ENCODE data around the gene BAZ2B.
A peak's percentile ranks its signal among the peaks of the same experiment; 100 is the strongest.

The BAZ2B gene

DNA sequence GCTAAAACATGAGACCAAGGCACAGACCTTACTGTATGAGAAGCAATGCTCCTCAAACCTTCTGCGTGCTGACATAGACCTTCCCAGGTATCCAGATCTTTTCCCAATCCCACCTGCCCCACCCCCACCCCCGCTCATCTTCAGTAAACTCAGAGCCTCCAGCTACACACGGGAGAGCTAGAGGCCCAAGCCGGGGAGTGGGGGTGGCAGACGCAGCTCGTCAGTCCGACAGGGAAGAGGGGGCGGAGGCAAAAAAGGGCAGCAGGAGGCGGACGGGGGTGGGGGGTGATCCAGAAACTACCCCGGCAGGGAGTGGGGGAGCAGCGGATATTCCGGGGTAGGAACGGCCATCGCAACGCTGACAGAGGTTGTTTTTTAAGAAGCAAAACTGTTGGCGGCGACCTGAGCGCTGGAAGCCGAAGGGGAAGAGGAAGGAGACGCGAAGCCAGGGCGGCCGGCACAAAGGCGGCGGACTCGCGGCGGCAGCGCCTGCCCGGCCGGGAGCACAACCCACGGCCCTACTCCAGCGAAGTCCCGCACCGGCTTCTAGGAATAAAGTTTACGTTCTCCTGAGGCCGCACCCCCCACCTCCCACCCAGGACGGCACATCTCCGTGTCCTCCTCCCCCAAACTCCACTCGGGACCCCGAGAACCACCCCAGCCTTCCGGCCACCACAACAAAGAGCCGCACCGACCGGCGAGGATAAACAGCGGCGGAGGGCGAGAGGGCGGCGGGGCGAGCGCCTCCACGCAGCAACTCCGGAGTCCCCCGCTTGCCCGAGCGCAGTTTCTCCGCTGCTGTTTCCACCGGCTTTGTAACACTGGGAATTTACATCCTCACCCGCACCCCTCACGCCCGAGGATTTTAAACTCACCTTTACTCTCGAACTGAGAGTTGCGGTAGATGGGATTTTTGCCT lies 722 bp downstream of the BAZ2B start:
- peak; percentile 40 to 58 for DNase-seq

DNA sequence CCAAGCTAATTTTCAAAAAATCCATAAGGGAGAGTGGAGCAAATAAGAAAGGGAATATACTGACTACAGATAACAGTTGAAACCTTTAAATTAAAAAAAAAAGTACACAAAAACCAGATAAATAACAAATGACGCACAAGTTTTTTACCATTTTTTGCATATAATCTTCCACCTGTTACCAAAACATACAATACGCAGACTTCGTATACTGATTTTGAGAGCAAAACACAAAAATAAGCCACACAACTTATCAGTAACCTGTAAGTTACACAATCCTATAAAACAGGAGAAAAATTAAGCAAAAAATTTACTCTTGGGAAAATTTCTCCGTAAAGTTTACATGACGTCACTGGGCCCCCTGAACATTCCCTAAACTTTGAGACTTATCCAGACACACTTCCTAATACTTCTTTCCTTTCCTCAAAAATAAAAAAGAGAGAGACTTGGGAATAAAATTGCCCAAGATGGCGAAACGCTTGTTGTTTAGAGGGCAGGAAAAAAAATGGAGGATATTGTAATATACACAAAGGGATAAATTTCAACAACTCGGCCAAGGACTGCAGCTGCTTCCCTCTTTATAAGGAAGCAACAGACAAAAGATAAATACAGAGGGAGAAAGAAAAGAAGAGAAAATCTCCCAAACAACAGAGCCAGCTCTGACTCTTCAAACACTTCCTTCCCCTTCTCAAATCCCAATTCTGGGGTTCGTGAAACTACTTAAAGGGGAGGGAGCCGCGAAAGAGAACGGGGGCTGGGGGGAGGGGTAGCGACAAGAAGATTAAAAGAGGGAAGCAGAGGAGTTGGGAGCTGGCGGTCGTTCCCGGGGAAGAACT lies 1.6 kb downstream of the BAZ2B start:
- DNase-seq: peak; percentile 10 to 11

DNA sequence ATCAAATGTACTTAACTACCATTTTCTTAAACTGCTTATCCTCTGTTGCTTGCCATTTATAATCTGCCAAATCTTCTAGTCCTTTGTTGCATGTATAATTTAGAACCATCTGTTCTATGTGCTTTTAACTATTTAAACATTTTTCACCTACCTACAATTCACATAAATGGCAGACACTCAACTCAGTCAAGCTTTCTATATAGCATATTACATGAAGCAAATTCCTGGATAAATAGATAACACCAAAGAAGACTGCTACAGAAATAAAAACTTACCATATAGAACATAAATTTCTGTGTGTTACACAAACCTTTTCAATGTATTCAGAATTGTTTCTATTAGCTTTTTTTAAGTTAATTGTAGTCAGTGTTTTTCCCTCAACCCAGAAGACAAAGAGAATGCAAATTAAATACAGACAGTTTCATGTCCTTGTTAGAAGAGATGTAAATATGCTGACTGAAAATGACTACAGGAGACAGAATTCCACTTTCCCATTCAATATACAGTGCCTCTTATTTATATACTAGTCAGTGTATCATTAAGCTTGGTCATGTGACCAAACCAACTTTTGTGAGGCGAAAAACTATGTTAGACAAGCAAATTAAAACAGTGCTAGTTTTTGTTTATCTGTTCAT lies 2.6 kb downstream of the BAZ2B start:
- no peak for DNase-seq

DNA sequence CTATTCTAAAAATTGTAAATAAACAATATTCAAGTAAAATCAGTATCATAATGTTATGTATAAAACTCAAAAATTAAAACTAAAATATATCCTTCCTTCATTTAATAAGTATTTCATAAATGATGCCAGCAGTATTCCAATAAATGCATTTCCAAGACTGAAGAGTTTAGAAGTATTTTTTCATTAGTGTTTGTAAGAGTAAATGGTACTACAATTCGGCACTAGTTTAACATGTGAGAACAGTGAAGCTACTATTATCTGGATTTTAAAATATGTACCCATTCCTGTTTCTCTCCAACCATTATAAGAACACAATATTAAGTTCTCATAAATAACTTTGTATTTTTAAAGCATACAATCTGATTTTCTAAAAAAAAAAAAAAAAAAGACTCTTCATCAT lies 3.3 kb downstream of the BAZ2B start:
- DNase-seq: no peak

DNA sequence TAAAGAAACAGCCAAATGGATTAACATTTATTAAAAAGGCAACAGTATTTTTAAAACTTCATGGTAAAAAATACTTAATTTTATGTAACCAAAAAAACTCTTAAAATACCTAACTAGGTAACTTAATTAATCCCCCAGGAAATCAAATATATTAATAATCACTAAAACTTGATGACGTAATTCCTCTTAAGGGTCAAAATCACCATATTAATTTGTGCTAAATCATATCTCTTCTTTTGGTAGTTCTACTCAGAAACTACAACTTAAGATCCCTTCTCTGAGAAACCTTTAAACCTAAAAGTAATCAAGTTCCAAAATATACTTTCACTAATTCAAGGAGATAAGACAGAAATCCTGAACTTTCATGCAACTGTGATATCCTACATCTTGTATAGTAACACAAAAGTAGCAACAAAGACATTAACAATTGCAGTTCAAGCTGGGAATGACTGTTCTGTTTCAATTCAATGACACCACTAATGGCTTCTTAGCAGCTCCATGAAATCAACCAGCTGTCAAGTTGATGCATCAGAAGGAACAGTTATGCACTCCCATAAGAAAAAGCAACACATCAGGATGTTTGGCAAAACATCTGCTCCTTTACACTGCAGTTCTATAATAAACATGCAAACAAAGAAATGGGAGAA lies 4.0 kb downstream of the BAZ2B start:
- no peak for DNase-seq

DNA sequence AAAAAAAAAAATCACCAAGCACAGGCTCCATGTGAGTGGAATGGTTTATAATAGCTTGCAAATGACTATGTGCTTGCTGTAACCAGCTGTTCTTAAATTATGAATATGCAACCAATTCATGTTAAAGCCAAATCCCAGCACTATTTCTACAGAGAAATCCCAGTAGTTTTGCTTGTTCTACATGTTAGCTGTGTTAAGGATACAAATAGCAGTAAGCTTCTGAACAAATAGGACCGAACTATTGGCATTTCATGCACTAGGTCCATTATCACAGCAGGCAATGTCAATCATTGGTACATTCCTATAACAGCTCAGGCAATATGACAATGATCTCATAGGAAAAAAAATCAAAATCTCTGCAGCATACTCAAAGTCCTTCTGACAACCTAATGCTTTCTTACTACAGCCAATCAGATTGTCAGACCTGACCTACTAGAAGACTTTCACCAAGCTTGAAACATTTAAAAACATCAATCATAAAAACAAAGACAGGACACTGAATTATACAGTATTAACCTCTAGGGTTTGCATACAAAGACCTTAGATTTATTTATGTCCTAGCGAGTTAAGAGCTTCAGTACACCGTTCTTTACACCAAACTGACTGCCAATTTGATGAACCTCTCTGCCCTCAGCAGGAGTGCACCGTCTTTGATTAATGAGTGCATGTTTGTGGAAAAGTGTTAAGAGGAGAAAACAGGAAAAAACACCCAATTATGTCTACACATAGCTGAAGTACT lies 6.4 kb downstream of the BAZ2B start:
- no peak for DNase-seq

DNA sequence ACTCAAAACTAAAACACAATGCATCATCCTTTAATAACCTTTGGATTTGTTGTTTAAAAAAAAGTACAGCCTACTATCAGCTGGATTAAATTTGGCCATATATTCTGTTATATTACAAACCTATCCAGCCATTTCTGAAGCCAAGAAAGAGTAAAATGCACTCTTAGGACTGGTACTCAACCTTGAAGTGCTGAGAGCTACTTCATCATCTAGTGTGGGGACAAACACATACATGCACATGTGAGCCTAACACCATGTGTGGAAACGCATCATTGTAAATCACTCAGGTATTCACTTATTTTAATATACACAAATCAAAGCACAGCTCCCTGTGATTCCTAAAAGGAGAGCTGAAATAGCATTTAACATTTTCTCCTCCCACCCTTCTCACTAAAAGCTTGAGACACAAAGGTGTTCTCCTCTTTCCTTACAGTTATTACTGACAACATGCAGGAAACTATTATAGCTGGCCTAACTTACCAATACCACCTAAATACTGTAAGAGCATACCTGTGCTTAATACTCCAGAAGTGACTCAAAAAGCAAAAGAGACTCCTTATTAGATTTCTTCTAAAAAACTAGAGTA lies 7.5 kb downstream of the BAZ2B start:
- DNase-seq: no peak

DNA sequence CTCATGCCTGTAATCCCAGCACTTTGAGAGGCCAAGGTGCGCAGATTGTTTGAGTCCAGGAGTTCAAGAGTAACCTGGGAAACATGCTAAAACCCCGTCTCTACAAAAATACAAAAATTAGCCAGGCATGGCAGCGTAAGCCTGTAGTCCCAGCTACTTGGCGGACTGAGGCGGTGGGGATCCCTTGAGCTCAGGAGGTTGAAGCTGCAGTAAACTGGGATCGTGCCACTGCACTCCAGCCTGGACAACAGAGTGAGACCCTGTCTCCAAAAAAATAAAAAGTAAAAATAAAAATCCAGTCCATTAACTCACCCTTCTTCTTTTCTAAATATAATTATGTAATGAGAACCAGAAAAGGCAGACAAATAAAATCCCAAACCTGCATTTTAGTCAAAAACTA lies 8.2 kb downstream of the BAZ2B start:
- no peak for DNase-seq

DNA sequence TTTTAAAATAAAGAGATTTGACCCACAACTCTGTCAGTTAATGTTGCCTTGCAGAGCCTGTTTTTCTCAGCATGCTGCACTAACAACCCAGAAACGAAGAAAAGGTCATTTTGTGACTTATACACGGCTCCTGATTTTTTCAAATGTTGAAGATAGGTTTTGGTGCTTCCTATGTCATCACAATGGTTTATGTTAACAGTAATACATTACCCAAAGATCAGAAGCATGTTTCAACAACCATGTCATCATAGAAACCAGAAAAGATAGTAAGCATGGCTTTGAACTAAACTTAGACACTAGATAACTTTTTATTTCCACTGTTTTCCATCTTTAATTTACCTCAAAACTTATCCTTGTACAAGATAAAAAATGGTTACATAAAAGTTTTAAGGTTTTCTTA lies 10.1 kb downstream of the BAZ2B start:
- no peak for DNase-seq

DNA sequence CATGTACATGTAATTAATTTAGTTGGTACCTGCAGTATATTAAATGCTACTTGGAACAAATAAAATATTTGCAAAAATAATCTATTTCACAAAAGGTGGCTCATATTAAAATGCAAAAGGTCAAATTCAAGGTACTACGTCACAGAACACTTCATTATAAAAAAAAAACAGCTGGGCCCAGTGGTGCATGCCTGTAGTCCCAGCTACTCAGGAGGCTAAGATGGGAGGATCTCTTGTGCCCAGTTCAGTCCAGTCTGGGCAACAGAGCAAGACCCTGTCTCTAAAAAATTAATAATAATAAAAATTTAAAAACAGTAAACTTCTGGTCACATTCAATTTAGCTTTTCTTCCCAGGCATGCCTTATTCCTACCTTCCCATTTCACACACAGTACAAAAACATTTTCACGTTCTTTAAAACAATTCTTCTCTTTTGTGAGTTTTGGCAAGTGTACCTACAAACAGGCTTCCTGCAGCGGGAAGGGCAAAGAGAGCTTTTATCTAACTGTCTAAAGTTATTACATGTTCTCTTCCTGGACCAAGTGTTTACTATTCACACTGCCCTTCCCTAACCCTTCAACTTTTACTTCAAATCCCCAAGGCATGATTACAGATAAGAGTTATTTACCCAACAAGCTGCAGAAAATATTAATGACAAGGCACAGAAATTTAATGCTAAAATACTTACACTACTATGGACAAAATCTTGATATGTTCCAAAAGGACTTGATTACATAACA lies 10.7 kb downstream of the BAZ2B start:
- no peak for DNase-seq

DNA sequence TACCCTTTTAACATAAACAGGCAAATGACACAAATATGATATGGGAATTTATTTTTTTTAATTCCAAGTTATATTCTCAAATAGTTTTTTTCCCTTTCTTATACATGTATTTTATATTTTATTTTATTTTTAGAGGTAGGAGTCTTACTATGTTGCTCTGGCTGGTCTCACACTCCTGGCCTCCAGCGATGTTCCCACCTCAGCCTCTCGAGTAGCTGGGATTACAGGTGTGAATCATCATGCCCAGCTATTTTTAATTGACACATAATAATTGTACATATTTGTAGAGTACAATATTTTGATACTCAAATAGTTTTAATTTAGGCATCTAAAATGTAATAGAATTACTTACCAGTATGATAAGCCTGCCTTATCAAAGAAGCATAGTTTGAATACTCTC lies 12.2 kb downstream of the BAZ2B start:
- no peak for DNase-seq

DNA sequence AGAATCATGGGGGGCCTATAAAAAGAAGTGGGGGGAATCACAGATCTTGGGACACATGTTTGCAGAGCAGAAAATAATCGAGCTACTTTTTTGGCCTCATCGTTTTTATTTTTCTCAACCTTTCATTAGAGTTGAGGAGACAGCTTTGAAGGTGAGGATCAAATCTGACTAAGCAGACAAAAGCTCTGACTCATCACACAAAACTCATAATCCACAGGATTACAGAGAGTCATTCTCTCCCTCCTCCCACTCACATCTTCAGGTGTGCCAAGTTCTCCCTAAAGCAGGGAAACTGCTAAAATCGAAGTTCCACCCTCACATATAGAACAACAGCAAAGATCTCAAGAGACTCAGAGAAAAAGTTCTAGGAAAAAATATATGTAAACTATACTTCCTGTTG lies 15.6 kb downstream of the BAZ2B start:
- no peak for DNase-seq

DNA sequence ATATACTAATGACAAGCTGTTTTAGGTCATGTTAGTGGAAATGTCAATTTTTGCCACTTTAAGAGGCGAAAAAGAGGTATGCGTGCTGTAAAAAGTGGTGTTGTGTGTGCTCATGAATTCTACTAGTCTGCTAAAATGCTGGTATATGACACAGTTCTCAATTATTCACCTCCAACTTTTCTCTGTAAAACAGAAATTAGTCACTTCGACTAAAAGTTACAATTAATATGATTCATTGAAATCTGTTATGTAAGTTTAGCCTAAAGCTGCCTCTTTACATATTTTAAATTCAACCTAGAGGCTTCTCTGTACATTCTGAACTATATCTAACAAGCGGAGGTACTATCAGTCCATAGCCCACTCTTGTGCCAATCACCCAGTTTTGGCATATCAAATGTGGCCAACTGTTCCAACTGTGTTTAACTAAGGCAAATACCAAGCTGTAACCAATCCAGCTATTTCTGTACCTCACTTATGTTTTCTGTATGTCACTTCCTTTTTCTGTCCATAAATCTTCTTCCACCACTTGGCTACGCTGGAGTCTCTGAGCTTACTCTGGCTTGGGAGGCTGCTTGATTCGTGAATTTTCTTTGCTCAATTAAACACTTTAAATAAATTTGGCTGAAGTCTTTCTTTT lies 20.8 kb downstream of the BAZ2B start:
- no peak for DNase-seq

DNA sequence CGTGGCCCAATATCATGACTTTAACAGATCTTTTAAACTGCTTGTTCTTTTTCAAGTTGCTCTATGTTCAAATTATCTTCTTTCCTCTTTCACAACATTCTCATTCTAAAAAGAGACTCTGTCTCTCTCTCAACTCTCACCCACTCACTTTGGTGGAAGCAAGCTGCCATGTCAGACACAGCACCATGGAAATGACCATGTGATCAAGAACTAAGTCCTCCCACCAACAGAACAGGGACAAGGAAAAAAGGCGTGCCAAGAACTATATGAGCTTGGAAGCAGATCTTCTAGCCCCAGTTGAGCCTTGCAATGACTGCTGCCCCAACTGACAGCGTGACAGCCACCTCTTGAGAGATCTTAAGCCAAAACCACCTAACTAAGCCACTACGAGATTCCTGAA lies 23.9 kb downstream of the BAZ2B start:
- no peak for DNase-seq

DNA sequence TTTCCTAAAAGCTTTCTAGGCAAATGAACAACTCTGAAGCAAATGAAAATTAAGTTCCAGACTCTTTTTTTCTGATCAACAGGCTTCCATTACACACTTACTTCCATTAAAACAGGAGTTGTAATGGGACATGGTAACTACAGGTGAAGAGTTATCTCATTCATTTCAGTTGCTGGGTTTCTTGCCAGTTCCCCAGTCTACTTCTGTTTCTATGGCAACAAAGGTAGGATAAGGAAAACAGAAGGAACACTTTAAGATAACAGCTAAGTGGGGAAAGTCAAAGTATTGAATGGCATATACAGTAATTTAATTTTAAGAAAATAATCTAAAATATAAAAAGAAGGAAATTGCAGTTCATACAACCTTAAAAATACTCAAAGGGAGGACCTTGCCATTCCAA lies 25.1 kb downstream of the BAZ2B start:
- DNase-seq: no peak

DNA sequence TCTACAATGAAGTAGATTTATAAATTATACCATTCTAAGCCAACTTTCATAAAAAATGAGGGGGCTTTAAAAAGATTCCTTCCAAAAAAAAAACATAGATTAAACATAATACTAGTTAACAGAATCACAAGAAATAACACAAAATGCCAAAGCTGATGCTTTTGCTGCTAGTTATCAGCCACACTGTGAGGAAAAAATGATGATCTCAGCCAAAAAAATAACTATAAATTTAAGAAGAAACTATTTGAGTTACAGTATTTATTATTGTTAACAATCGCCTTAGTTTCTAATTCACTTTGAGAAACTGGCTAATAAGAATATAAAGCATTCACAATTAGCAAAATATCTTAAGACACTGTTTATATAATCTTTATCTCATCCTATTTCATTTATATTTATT lies 27.1 kb downstream of the BAZ2B start:
- DNase-seq: no peak

DNA sequence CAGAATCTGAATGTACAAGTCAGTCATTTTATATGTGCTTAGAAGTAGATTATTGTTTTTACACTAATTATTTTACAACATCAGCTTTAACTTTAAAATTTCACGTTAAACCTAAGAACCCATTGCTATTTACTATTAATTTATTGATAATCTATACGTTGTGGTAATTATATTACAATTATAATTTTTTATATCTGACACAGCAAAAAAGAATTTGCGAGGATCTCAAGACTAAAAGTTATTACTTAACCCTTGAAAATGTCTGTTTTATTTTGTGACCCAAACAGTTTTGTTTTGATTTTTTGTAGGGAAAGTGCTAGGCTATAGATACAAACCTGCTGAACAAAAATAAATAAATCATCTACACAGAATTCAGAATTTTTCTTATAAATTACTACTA lies 30.3 kb downstream of the BAZ2B start:
- no peak for DNase-seq

DNA sequence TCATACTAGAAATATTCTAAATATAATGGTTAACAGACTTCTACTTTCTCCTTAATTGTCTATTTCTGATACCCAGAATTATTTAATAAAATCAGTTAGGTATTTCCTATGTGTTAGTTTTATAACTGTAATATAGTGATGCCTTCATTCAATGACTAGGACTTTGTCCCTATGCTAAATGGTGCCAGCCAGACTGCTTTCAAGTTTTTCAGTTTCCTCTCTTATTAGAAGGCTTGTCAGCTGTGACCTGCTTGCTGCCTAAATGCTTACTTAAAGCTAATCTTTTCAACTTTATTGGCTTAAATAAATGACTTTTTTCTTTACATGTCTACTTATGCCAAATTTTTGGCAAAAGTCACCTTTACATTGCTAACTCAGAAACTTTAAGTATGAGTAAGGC lies 30.7 kb downstream of the BAZ2B start:
- DNase-seq: no peak

DNA sequence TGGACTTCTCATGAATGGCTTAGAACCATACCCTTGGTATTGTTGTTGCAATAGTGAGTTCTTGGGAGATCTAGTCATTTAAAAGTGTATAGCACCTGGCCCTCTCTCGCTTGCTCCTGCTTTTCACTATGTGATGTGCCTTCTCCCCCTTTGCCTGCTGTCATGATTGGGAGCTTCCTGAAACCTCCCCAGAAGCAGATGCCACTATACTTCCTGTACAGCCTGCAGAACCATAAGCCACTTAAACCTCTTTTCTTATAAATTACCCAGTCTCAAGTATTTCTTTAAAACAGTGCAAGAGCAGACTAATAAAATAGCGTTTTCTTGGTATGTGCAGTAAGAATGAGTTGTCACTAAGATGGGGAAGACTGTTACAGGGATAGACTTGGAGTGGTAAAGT lies 31.6 kb downstream of the BAZ2B start:
- DNase-seq: no peak

DNA sequence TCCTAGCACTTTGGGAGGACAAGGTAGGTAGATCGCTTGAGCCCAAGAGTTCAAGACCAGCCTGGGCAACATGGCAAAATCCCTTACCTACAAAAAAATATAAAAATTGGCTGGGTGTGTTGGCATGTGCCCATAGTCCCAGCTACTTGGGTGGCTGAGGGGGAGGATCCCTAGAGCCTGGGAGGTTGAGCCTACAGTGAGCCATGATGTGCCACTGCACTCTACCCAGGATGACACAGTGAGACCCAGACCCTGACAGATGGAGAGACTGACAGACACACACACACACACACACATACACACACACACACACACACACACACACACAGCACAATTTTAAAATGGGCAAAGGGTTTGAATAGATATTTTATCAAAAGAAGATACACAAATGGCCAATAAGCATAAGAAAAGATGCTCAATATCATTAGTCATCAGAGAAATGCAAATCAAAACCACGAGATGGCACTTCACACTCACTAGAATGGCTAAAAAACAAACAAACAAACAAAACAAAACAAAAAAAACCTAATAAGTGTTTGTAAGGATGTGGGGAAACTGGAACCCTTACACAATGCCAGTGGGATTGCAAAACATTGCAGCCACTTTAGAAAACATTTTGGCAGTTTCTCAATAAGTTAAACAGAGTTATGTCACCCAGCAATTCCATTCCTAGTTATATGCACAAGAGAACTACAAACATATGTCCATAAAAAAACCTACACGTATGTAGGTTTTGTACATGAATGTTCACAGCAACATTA lies 42.3 kb downstream of the BAZ2B start:
- DNase-seq: peak in 1 of 2 donors; percentile 21

Measured in CD4-positive, alpha-beta T cell treated with Interferon alpha-2 for 1 hour (primary cell).